GM12874 (cell line): ENCODE data around the gene IKZF2.

Experiments
- TF ChIP-seq, protein P1 (sequence below): IDR thresholded peaks from 2 replicates; pipeline ENCODE4 v1.5.1; 2011; ENCODE audit warnings: low read depth, mild to moderate bottlenecking, control low read depth, low read length, moderate library complexity; ENCODE audit not compliant: insufficient read depth

Gene IKZF2

GRCh38 chr2:213181712-213182111 lies 30.3 kb upstream of the IKZF2 start:
- TF ChIP-seq, protein P1, sequence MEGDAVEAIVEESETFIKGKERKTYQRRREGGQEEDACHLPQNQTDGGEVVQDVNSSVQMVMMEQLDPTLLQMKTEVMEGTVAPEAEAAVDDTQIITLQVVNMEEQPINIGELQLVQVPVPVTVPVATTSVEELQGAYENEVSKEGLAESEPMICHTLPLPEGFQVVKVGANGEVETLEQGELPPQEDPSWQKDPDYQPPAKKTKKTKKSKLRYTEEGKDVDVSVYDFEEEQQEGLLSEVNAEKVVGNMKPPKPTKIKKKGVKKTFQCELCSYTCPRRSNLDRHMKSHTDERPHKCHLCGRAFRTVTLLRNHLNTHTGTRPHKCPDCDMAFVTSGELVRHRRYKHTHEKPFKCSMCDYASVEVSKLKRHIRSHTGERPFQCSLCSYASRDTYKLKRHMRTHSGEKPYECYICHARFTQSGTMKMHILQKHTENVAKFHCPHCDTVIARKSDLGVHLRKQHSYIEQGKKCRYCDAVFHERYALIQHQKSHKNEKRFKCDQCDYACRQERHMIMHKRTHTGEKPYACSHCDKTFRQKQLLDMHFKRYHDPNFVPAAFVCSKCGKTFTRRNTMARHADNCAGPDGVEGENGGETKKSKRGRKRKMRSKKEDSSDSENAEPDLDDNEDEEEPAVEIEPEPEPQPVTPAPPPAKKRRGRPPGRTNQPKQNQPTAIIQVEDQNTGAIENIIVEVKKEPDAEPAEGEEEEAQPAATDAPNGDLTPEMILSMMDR: no peak

GRCh38 chr2:213177679-213178078 lies 26.3 kb upstream of the IKZF2 start:
- TF ChIP-seq, protein P1: no peak

- TF ChIP-seq, protein P1: no peak
Observed at GRCh38 chr2:213175673-213176247, 24.3 kb upstream of the IKZF2 start.

DNA sequence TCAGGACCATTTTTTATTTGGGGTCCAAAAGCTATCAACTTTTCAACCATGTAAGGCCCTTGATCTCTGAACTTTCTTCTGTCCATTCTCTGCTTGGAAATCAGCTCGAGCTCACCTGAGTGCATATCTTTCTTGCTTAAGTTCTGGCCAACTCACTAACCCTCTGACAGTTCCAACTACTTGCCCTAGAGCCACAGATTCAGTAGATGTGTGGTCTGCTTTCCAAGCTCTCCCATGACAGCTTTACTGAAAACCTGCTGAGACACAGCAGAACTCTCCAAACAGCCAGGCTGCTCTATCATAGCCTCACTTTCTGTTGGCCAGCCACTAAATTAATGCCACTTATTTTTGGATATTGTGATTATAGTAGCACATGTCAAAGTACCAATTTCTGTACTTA lies 21.2 kb upstream of the IKZF2 start:
- TF ChIP-seq, protein P1: no peak

DNA sequence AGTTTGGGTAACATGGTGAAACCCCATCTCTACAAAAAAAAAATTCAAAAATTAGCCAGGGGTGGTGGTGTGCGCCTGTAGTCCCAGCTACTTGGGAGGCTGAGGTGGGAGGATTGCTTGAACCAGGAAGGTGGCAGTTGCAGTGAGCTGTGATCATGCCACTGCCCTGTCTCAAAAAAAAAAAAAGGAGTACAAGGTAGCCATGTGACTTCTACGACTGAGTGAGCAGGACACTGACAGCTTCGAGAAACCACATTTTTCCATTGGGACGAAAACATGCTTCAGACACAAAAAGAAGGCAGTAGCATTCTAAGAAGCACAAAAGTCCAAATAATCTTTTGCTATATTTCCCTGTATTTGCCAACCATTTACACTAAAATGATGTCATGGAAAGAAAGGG lies 19.7 kb upstream of the IKZF2 start:
- TF ChIP-seq, protein P1: no peak

GRCh38 chr2:213167271-213167930 lies 16.0 kb upstream of the IKZF2 start:
- TF ChIP-seq, protein P1: no peak

DNA sequence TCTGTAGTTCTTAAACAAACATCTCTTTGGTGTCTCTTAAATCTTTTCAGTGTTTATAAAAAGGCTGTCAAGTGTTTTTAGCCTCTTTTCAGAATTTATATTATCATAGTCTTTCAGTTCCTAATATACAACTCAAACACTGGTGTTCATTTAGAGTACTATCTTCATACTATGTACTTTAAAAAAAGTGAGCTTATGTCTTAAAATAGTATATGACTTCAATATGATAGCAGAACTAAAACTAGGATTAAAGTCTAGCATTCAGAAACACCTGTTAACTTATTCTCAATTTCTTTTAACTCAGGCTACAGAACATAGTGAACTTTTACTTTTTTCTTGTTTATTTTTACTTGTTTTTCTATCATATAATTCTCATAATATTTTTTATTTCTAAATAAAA lies 14.7 kb upstream of the IKZF2 start:
- TF ChIP-seq, protein P1: no peak
